GM15510 (cell line): ENCODE results near the gene FGD2.

Source experiments
- POLR2A ChIP-seq: IDR thresholded peaks from 3 replicates; pipeline ENCODE4 v1.6.1; 2011; ENCODE audit warnings: borderline replicate concordance; ENCODE audit not compliant: insufficient read length; ENCODE audit errors: extremely low read depth

Gene FGD2

GRCh38 chr6:36969240-36969691 lies 36.2 kb upstream of the FGD2 start:
- TF ChIP-seq POLR2A = no peak

DNA sequence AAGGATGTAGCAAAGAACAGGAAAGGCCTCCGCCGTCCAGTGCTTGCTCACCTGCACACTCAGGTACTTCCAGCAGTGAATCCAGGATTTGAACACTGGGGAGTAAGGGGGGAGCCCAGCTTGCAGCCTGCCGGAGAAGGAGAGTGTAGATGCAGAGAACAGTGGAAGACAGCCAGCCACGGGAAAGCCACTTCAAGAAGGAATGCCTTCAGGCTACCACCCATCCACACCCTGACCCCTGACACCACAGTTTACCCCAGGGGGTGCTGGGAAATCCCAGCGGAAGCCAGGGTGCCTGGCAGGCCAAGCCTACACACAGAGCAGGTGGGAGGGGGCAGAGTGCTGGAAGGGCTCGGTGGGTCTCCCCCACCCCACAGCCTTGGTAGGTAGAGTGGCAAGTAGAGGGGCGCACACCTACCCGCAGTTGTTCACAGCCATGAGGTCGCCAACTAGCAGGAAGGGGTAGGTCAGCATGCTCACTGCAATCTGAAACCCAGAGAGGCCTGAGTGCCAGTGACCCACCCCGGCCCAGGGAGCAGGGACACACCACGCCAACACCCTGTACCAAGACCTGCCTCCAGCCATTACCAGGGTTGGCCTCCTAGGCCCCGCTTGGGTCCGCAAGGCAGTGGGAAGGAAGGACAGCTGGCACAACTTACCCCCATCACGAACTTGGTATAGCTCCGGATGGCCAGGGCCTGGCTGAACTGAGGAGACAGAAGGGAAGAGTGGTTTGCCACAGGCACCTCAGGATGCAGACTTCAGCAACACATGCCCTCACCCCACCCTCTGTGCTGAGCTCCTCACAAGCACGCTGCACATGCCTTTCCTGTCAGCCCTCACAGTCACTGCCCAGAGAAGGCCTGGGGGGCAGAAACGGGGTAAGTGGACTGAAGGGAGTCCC lies 35.2 kb upstream of the FGD2 start:
- no peak for TF ChIP-seq POLR2A

DNA sequence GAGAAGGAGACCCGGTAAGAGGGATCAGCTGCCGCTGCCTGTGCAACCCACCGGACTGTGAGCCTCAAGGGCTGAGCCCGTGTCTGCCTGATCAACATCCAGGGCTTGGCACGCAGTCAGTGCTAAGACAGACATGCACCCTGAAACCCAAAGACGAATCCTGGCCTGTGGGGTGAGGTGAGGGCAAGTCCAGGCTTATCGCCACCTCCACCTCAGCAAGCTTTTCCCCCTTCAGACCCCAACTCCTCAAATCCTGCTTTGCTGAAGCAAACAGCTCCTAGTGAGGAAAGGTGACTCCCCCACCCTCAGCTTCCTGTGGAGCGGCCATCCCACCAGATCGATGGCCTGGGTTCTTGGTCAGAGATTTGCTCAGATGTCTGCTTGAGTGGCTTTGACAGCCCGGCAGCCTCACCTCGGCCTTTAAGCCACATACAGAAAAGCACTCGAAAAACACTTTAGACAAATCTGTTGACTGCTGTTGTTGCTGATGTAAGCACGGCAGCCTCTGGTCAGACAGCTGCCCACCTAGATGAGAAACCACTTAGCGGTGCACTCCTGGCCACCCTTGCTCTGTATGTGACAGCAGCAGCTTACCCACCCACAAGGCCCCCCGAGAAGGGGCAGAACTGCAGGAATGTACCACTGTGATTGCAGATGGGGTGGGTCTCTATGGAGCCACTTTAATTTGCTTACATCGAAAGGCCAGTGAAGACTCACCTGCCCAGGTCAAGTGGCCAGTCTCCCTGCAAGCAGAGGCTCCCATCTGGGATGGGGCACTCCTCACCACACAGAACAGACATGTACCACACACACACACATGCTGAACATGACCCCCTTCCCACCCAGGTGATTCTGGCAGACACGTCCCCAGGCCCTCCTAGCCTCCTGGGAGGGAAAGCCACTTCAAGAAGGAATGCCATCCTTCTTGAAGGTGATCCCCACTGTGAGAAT lies 34.3 kb upstream of the FGD2 start:
- no peak for TF ChIP-seq POLR2A

GRCh38 chr6:36971921-36972673 lies 33.4 kb upstream of the FGD2 start:
- TF ChIP-seq POLR2A = no peak

GRCh38 chr6:36973190-36973589 lies 32.3 kb upstream of the FGD2 start:
- TF ChIP-seq POLR2A = no peak

DNA sequence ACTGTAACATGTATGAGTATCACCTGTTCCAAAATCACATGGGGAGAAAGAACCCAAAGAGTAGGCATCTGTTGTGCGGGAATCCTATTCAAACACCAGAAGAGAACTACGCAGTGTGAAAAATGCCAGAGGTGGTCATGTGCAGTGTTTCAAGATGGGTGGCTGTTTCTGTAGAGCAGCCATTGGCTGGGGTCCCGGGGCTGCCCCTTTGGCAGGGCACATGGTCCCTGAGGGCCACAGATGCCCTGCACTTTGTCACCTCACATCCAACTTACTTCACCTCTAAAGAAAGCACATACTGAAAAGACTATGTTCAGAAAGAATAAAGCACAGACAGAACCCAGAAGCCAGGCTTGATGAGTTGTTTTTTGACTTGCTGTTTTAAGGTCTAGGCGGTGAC lies 31.8 kb upstream of the FGD2 start:
- TF ChIP-seq POLR2A = no peak

GRCh38 chr6:36975231-36976006 lies 30.0 kb upstream of the FGD2 start:
- no peak for TF ChIP-seq POLR2A

GRCh38 chr6:36976007-36976264 lies 29.5 kb upstream of the FGD2 start:
- no peak for TF ChIP-seq POLR2A

DNA sequence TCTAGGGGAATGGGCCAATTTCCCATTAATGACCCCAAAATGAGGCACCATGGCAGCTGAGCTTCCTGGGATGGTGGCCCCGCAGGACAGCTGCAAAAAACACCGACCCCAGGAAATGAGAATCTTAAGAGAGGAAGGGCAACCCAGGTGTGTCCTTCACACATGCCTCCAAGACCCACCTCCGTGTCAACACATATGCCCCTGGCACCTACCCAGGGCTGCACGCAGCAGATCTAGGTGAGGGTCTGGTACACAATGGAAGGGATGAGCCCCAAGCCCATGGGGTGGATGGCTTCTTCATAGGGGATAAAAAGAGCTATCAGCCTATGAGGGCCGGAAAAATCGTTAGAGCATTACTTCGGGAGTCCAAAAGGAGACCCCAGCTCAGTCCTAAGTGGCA lies 28.9 kb upstream of the FGD2 start:
- TF ChIP-seq POLR2A = no peak

- no peak for TF ChIP-seq POLR2A
Measured at GRCh38 chr6:36976931-36977330, 28.5 kb upstream of the FGD2 start.

DNA sequence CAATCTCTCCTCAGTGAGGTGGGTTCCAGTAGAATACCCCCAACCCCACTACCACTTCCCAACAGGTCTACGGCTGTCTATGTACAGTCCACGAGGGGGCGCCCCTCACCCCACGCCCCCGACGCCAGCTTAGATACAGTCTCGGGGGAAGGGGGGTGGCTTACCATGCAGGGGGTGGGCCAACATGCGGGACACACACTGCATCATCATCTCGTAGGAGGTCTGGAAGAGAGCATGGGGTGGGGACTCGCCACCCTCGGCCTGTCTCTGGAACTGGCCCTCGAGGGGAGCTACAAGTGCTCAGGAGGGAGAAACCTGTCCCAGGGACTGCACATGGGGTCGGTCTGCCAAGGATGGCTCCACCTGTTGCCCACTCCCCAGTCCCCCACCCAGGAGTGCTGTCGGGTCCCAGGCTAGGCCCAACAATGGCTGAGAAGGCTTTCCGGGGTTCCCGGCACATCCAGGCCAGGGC lies 27.9 kb upstream of the FGD2 start:
- no peak for TF ChIP-seq POLR2A

GRCh38 chr6:36978421-36979346 lies 26.8 kb upstream of the FGD2 start:
- TF ChIP-seq POLR2A = no peak

- no peak for TF ChIP-seq POLR2A
Measured at GRCh38 chr6:36979347-36979742, 26.1 kb upstream of the FGD2 start.
